Measurements from ENCODE around the gene NRIP1. TPM values are rescaled to one million over a fixed set of nuclear protein-coding genes. Genes with fewer than 3 reads are reported as not detected.

Gene NRIP1
- total RNA-seq, 1 experiment from 2014 or later: 29.6 TPM

DNA sequence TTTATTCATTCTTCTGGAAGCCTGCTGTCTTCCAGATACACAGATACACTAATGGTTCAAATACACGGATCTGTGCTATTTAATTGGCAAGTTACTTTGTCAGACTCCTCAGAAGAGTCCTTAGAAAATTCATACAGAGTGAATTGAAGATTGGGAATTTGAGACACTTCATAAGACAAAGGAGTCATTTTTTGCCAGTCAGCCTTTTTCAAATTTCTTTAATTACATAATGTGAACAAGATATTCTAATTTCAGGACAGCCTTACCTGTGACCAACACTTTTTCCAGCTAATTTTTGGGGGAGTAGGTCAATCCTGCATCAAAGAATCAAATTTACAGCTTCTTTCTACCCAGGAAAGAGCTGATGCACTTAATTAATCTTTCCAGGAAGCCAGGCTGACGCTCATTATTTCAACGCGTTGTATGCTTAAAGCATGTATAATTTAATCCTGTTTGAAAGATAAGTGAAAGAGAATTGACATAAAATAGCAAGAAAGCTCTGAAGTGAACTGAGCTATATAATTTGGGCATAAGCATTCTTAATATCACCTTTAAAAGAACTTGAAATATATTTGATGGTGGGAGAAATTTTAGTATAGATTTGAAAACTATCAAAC, 12.8 kb upstream of the NRIP1 start:
- Histone ChIP-seq H3K4me2 (ENCODE audit: low read length) (no peak overlapping the region), H3K27ac (ENCODE audit: low read depth, low read length) (no peak overlapping the region), H3K79me2 (ENCODE audit: insufficient read depth, low read length) (no peaks in the 10 kb centered on the region), H2AFZ (ENCODE audit: low read depth, low read length, poor library complexity, severe bottlenecking) (no peak overlapping the region), H4K20me1 (ENCODE audit: insufficient read depth) (no peaks in the 10 kb centered on the region), H3K36me3 (ENCODE audit: control insufficient read depth in 1 of 2, insufficient read depth in 2 of 2, low read length in 2 of 2) (no peaks in the 10 kb centered on the region), H3K9me3 (ENCODE audit: control insufficient read depth in 1 of 2, insufficient read depth in 1 of 2, low read depth in 1 of 2, low read length in 2 of 2) (no peaks in the 10 kb centered on the region; a peak in 2 of 4 replicates), H3K4me1 (ENCODE audit: control insufficient read depth in 1 of 2, insufficient read depth in 2 of 2, low read length in 2 of 2) (no peaks in the 10 kb centered on the region), H3K27me3 (ENCODE audit: insufficient read depth, low read length) (no peaks in the 10 kb centered on the region), H3K4me3 (replicated peaks in 1 of 2; ENCODE audit: low read depth in 1 of 2, low read length in 2 of 2) (no peak overlapping the region), H3K9me2 (ENCODE audit: insufficient read depth) (no peaks in the 10 kb centered on the region), H3K9ac (ENCODE audit: low read length) (no peak overlapping the region)
- CTCF ChIA-PET: no interaction called here
- TF ChIP-seq, protein P1, sequence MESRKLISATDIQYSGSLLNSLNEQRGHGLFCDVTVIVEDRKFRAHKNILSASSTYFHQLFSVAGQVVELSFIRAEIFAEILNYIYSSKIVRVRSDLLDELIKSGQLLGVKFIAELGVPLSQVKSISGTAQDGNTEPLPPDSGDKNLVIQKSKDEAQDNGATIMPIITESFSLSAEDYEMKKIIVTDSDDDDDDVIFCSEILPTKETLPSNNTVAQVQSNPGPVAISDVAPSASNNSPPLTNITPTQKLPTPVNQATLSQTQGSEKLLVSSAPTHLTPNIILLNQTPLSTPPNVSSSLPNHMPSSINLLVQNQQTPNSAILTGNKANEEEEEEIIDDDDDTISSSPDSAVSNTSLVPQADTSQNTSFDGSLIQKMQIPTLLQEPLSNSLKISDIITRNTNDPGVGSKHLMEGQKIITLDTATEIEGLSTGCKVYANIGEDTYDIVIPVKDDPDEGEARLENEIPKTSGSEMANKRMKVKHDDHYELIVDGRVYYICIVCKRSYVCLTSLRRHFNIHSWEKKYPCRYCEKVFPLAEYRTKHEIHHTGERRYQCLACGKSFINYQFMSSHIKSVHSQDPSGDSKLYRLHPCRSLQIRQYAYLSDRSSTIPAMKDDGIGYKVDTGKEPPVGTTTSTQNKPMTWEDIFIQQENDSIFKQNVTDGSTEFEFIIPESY (IDR thresholded peaks at IDR 0.05; ENCODE audit: extremely low read depth, insufficient replicate concordance, low read length): no peak
- TF ChIP-seq RAD21 (IDR thresholded peaks at IDR 0.05; ENCODE audit: low read depth): no peak
- POLR2A ChIA-PET: no interaction called here
- ATAC-seq (no peak), DNase-seq (ENCODE audit: low read depth, low spot score) (no peak)
- RAD21 ChIA-PET (ENCODE audit: low non-redundant PET in 1 of 2, low total read pairs in 2 of 2, uncharacterized antibody in 2 of 2, unreplicated experiment in 2 of 2): interaction anchor here in 1 of 2 experiments (0.6 kb wide), 1 partner anchor 45 kb away, joined by 3 read pairs; no protein-coding TSS in a partner anchor
- intact Hi-C loops (cut with micrococcal nuclease): no loop called here
- no TSS peak for BruUV-seq (replicated peaks)

DNA sequence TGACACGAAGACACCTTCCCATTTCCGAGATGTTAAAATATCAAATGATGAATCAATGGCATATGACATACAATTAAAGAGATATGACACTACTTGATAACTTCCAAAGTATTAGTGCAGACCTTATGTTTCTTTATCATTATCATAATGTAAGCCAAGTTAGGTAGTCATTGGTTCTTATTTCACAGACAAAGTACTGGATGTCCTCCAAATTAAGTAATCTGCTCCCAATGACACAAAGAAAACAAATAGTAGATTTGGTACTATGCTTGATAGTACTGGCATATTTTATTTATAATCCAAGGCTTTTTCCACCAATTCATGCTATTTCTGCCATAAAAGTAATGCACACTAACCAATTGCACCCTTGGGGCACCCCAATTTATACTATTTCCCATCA, 11.9 kb upstream of the NRIP1 start:
- intact Hi-C loops (cut with micrococcal nuclease): no loop called here
- POLR2A ChIA-PET: no interaction called here
- TF ChIP-seq EGR1 (IDR thresholded peaks at IDR 0.05; ENCODE audit: low read depth): no peak
- TF ChIP-seq, protein P2, sequence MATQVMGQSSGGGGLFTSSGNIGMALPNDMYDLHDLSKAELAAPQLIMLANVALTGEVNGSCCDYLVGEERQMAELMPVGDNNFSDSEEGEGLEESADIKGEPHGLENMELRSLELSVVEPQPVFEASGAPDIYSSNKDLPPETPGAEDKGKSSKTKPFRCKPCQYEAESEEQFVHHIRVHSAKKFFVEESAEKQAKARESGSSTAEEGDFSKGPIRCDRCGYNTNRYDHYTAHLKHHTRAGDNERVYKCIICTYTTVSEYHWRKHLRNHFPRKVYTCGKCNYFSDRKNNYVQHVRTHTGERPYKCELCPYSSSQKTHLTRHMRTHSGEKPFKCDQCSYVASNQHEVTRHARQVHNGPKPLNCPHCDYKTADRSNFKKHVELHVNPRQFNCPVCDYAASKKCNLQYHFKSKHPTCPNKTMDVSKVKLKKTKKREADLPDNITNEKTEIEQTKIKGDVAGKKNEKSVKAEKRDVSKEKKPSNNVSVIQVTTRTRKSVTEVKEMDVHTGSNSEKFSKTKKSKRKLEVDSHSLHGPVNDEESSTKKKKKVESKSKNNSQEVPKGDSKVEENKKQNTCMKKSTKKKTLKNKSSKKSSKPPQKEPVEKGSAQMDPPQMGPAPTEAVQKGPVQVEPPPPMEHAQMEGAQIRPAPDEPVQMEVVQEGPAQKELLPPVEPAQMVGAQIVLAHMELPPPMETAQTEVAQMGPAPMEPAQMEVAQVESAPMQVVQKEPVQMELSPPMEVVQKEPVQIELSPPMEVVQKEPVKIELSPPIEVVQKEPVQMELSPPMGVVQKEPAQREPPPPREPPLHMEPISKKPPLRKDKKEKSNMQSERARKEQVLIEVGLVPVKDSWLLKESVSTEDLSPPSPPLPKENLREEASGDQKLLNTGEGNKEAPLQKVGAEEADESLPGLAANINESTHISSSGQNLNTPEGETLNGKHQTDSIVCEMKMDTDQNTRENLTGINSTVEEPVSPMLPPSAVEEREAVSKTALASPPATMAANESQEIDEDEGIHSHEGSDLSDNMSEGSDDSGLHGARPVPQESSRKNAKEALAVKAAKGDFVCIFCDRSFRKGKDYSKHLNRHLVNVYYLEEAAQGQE (IDR thresholded peaks at IDR 0.05; ENCODE audit: low read depth): no peak
- no peak for TF ChIP-seq ZFX (IDR thresholded peaks at IDR 0.05)
- TF ChIP-seq, protein P3, sequence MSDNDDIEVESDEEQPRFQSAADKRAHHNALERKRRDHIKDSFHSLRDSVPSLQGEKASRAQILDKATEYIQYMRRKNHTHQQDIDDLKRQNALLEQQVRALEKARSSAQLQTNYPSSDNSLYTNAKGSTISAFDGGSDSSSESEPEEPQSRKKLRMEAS (IDR thresholded peaks at IDR 0.05): no peak
- TF ChIP-seq POLR2AphosphoS5 (IDR thresholded peaks at IDR 0.05; ENCODE audit: low read depth, low read length): no peak
- TF ChIP-seq, protein P1 (IDR thresholded peaks at IDR 0.05; ENCODE audit: extremely low read depth, insufficient replicate concordance, low read length): no peak
- no peak for TF ChIP-seq POLR2A (IDR thresholded peaks at IDR 0.05; ENCODE audit: borderline replicate concordance, extremely low read depth, insufficient read depth, insufficient read length)
- no peak for TF ChIP-seq SRF (IDR thresholded peaks at IDR 0.05; ENCODE audit: low read depth)
- no peak for TF ChIP-seq JUND (IDR thresholded peaks at IDR 0.05)
- no peak for TF ChIP-seq RAD21 (IDR thresholded peaks at IDR 0.05; ENCODE audit: low read depth)
- Histone ChIP-seq H4K20me1 (ENCODE audit: insufficient read depth) (no peaks in the 10 kb centered on the region), H3K9ac (ENCODE audit: low read length) (no peak overlapping the region), H3K4me1 (ENCODE audit: control insufficient read depth in 1 of 2, insufficient read depth in 2 of 2, low read length in 2 of 2) (no peaks in the 10 kb centered on the region), H3K9me2 (ENCODE audit: insufficient read depth) (no peaks in the 10 kb centered on the region), H3K4me3 (replicated peaks in 1 of 2; ENCODE audit: low read depth in 1 of 2, low read length in 2 of 2) (no peak overlapping the region), H3K27ac (ENCODE audit: low read depth, low read length) (no peak overlapping the region), H3K9me3 (ENCODE audit: control insufficient read depth in 1 of 2, insufficient read depth in 1 of 2, low read depth in 1 of 2, low read length in 2 of 2) (no peaks in the 10 kb centered on the region; a peak in 2 of 4 replicates), H3K79me2 (ENCODE audit: insufficient read depth, low read length) (no peaks in the 10 kb centered on the region), H3K4me2 (ENCODE audit: low read length) (no peak overlapping the region), H3K27me3 (ENCODE audit: insufficient read depth, low read length) (no peaks in the 10 kb centered on the region), H2AFZ (ENCODE audit: low read depth, low read length, poor library complexity, severe bottlenecking) (no peak overlapping the region), H3K36me3 (ENCODE audit: control insufficient read depth in 1 of 2, insufficient read depth in 2 of 2, low read length in 2 of 2) (no peaks in the 10 kb centered on the region)
- RAD21 ChIA-PET (ENCODE audit: low non-redundant PET in 1 of 2, low total read pairs in 2 of 2, uncharacterized antibody in 2 of 2, unreplicated experiment in 2 of 2): no interaction called here
- BruUV-seq (replicated peaks): no TSS peak
- ATAC-seq (no peak), DNase-seq (ENCODE audit: low read depth, low spot score) (no peak)
- CTCF ChIA-PET: no interaction called here

All from HCT116 (cell line).